GM18526 (cell line): Measurements from ENCODE around the gene AGBL1.

Source experiments
- POLR2A ChIP-seq: IDR thresholded peaks from 3 replicates; pipeline ENCODE4 v1.6.1; 2011; ENCODE audit not compliant: insufficient read length; ENCODE audit errors: extremely low read depth

The AGBL1 gene

DNA sequence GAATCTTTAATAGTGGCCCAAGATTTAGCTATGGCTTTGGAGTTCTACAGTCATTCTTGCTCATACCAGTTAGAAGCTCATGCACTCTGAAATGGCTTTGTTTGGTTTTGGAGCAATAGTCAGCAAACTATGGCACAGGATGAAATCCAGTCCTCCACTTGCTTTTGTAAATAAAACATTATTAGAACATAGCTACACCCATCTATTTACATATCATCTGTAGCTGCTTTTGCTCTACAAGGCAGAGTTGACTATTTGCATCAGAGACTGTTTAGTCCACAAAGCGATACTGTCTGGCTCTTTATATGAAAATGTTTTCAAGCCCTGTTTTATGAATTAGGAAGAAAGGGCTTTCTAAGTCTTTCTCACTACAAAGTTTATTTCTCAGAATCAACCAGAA lies 716.9 kb downstream of the AGBL1 start:
- TF ChIP-seq POLR2A: no peak

DNA sequence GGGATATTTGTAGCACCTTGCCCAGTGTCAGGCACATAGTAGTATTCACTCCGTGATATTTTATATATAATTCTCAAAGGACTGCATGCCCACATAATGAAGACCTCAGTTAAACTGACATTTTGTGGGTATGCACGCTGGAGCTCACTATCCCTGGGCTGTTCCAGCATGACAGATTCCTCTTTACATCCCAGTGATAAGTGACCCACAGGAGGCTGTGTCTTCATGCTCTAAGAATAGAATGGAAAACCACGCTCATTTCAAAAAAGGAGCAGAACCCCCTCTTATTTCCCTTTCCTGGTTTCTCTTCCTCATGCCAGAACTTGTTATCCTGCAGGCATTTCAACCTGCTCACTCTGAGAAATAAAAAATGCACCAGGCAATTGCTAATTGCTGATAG lies 717.5 kb downstream of the AGBL1 start:
- no peak for TF ChIP-seq POLR2A

DNA sequence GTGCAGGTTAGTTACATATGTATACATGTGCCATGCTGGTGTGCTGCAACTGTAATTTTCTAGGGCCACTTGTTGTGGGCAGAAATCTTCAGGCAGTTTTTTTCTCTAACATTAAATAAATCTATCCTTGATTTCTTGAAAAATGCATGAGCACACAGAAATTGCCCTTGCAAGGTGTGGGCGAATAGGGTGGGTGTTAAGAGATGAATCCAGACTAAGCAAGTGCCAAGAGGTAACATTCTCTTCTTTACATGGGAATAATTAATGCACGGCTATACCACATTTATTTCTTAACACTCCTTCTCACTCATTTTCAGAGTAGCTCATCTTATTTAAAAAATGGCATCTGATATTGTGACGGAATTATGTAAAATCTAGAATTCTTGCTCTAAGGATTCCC lies 719.6 kb downstream of the AGBL1 start:
- no peak for TF ChIP-seq POLR2A

DNA sequence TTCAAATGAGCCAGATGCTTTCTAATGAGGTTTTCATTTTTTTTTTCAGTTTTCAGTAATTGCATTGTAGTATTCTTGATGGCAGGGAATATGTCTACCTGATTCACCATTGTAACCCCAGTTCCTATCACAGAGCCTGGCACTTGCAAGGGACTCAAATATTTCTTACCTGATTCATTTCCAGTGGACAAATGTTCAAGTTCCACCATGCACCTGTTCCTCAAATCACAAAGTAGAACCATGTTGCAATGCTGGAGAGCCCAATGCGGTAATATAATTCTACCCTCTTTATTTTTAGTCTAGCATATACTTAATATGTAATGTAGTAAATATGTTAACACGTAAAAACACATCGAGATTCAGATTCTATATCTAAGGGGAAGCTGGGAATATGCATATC lies 722.6 kb downstream of the AGBL1 start:
- TF ChIP-seq POLR2A: no peak

DNA sequence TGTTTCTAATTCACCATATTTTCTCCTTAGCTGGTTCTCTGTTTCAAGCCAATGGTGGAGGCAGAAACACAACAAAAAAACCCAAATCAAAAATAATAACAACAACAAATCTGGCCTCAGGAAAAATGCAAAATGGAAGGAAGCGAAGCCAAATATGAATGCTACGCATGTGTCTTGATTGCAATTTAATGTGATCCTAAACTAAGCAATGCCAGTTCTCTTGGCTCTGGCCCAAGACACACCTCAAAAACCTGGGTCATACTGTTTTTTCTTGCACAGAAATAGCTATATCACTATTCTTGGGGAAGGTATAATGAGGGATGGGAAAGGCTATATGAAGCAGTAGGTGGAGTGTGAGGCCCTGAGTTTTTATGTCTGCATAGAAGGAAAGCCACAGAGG lies 724.7 kb downstream of the AGBL1 start:
- TF ChIP-seq POLR2A: no peak

DNA sequence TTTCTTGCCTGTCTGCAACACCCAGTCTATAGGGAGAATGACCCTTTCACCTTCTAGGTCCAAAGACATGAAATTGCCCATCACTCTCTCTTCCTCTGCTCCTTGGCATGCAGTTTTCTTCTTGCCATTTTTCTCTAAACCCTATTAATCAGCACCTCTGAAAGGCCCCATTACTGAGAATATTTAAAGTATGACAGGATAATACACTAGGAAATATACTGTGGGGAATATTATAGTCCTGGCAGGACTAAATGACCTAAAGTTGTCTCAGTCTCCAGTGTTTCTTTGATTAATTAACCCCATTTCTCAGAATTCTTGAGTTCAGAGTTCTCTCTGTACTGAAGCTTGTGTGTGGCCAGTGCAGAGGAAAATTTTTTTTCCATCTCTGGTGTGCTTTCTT lies 730.7 kb downstream of the AGBL1 start:
- no peak for TF ChIP-seq POLR2A

DNA sequence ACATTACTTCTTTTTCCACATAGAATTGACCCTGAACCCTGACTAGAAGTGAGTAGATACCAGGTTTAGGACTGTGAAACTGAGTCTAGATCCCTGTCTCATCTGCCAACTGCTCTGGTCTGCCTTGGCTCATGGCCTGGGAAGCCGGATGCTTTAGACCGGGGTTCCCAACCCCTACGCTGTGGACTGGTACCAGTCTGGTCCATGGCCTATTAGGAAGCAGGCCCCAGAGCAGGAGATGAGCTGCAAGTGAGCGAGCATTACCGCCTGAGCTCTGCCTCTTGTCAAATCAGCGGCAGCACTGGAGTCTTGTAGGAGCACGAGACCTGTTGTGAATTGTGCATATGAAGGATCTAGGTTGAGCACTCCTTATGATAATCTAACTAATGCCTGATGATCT lies 734.2 kb downstream of the AGBL1 start:
- no peak for TF ChIP-seq POLR2A

DNA sequence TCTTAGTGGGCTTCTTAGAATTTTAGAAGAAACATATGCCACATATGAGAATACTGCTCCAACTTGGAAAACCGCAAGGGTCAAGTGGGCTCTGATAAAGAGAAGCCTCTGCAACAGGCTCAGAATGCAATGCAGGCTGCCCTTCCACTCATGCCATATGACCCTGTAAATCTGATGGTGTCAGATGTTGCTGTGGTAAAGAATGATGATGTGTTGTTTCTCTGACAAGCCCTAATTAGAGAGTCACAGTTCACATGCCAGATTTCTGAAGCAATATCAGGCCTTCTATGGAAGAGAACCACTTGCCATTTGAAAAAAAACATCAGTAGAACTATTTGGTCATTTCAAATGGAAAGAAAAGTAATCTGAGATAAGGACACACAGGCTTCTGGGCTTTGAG lies 749.6 kb downstream of the AGBL1 start:
- TF ChIP-seq POLR2A: no peak

DNA sequence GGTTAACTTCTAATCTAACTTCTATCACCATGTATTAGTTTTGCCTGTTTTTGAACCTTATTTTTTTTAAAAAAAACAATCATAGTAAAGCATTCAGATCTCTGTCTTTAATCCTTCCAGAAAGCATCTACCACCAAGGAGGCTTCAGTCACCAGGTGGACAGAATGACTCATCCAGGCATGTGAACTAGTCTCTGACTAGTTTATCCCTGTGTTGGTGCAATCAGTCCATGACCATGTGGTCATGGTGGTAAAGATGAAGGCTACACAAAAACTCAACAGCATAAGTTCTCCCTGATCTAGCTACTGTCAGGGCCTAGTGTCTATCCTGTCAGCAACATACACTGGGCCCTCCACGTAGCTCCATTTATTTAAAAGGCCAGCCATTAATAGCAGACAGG lies 750.6 kb downstream of the AGBL1 start:
- no peak for TF ChIP-seq POLR2A

DNA sequence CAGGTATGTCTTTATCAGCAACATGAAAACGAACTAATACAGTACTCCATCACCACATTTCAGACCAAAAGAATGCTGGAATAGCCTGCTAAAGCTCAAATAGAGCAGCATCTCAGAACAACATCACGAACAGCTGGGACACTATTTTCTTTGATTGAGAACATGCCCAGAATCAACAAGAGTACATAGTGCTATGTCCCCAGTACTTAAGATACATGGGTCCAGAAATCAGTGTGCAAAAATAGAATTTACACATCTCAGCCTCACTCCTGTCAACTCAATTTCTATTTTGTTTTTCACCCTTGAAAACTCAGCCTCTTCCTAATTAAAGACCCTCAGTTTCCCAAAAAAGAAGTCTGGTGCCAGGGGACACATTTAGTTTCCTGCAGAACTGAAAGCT lies 753.9 kb downstream of the AGBL1 start:
- no peak for TF ChIP-seq POLR2A

DNA sequence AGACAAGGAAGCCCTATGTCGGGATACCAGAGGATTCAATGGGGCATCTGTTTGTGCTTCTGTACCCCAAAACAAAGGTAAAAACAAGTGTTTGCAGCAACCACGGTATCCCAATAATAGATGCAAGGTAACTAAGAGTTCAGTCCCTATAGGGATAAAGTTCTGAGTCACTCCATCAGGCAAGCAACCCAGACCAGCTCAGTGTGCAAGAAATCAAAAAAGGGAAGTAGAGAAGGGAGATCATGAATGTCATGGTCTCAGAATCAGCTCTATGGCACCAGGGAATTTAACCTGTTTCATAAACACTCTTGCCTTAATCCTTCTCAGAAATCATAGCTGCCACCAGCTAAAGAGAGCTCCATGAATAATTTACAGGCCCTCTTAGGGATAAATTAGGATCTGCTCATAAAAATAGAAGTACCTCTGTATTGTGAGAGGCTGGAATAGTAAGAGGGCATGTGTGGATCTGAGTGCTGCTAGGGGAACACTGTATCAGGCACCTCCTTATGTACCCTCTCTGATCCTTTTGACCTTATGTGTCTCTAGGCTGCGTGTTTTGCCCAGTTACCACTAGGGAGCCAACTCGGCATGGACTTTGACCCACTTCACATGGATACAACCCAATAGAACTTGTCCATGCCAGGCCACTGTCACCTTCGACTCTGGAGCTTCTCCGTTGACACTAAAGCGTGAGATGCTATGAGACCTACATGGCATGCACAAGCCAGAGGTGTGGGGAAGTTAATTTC lies 754.6 kb downstream of the AGBL1 start:
- no peak for TF ChIP-seq POLR2A

DNA sequence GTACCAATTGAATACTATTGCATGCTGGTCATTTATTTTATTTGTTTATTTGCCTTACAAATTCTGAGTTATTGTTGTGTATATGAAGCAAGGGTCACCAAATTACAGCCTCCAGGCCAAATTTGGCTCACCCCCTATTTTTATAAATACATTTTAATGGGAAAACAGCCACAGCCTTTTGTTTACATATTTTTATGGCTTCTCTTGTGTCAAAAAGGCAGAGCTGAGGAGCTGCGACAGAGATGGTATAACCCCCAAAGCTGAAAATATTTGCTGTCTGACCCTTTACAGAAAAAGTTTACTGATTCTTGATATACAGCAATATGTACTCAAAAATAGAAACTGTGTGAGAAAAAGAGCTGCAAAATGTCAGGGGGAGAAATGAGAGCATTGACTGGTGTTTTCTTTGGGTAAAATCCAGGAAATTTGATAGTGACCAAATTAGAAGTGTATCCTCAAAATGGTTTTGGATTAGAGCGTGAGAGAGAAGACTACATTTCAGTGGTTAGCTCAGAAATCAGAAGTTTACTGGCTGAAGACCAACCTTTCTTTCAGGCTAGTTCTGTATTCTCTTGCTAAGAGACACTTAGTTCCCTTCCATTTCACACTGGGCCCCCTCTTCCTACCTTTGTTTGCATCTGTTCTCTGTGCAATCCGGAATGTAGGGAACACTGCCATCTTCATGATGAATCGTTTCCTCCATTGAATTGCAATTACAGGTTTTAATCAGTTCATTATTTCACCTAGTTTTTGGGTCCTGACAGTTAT lies 757.8 kb downstream of the AGBL1 start:
- no peak for TF ChIP-seq POLR2A

DNA sequence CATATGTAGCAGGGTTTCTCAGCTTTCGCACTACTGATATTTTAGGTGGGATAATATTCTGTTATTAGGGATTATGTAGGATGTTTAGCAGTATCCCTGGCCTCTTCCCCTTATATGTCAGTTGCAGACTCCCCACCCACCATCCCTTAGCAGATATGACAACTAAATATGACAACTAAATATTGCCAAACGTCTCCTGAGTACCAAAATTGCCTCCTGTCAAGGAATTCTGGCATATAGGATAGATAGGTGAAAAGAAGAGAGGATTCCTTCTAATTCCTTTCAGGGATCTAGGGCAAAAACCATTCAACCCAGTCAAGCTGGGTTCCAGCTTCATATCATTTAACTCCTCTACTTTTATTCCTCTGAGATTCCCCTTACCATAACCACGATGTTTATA lies 759.8 kb downstream of the AGBL1 start:
- no peak for TF ChIP-seq POLR2A

DNA sequence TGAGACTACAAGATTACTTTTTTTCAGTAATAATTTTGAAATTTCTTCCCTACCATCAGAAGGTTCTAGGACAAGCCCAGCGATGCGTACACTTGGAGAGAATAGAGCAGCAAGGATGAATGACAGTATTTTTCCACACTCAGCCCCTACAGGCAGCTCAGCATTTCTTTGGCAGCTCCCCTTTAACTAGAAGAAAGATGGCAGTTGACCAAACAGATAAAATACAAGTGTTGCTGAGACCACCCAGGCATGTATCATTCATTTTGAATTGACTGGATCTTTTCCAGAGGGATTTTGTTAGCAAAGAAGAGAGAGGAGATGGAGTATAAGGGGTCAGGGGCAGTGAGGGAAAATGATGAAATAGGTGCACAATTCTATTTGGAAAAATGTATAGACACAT lies 761.3 kb downstream of the AGBL1 start:
- TF ChIP-seq POLR2A: no peak

DNA sequence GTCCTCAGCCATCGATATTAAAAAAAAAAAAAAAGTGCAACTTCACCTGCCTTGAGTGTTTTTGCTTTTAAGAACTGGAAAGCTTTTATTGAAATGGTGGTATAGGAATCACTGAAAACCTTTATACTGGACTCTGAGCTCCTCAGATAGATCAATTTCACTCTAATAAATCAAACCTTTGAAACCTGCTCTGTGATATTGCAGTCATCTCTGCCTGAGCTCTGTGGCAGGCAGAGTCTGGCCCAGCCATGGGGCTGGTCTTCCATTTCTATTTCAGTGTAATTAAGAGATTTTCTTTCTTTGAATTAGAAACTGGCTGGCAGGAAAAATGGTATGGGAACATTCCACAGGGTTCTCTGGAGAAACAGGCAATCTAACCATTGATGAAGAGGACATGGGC lies 762.5 kb downstream of the AGBL1 start:
- no peak for TF ChIP-seq POLR2A

DNA sequence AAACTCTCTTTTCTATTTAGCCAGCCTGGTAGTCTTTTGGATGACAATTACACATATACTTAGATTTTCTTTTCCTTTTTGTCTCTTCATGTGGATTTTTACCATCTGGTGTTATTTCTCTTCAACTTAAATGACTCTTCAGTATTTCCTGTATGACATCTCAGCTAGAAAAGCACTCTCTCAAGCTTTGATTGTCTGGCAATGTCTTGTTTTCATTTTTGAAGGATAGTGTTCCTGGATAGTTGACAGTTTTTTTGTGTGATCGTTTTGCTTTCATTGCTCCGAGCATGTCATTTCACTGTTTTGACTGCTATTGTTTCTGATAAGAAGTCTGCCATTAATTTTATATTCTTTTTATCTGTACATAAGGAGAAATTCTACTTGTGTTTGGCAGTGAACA lies 766.4 kb downstream of the AGBL1 start:
- TF ChIP-seq POLR2A: no peak

DNA sequence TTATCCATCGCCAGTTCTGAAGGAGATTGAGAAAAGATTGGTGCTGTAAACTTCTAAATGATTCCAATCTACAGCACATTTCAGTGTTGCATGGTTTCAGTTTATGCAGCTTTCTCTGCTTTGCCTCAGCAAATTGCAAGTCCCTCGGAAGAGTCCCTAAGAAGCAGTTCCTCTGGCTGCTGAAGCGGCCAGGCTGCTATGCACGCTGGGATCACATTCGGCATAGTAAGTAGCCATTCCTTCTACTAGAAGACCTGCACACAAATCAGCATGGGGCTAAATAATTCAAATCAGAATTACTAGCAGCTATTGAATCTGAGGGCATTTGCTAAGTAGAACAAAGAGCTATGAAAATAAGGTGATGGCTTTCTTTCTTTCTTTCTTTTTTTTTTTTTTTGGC lies 769.5 kb downstream of the AGBL1 start:
- TF ChIP-seq POLR2A: no peak
